Skin of body (tissue), 2 donors: ENCODE data around the gene CNP. TPM values are rescaled to one million over a fixed set of nuclear protein-coding genes. Genes with fewer than 3 reads are reported as not detected.
A peak's percentile ranks its signal among the peaks of the same experiment; 100 is the strongest.
"Not testable (repeated sequence)": the region's sequence is repeated elsewhere in the genome, so short reads cannot be mapped to it uniquely, and the experiment has no call there.

Source experiments
- DNase-seq: peaks from one replicate; lab custom pipeline; 2025; lab: John Stamatoyannopoulos, UW
- total RNA-seq: library from RNA; depleted of rRNA; stranded (reverse); fragments of >200 nt; gene quantifications from one replicate; pipeline ENCODE4 v1.2.3, GENCODE V29; 2014

CNP gene
- total RNA-seq, result 34.0 TPM

- peak; percentile 74 for DNase-seq
Measured at GRCh38 chr17:41966463-41967140, at the start of gene CNP. Gene CNP, plus strand, starts transcription at chr17:41966795. Its CDS starts 90 bp downstream, at chr17:41966885.

- peak; percentile 83 for DNase-seq
Measured at GRCh38 chr17:41917192-41917591, 49.4 kb upstream of the CNP start.

GRCh38 chr17:41917679-41918313 lies 48.8 kb upstream of the CNP start:
- peak; percentile 33 for DNase-seq

GRCh38 chr17:41918314-41919164 lies 48.1 kb upstream of the CNP start, which contains the start of gene ACLY:
Gene ACLY, minus strand, starts transcription at chr17:41918951. Its CDS starts 5,078 bp downstream, at chr17:41913873.
- peak; percentile 97 for DNase-seq

GRCh38 chr17:41919165-41919817 lies 47.3 kb upstream of the CNP start:
- DNase-seq, result no peak

GRCh38 chr17:41919840-41920579 lies 46.6 kb upstream of the CNP start:
- DNase-seq, result no peak

GRCh38 chr17:41920580-41920955 lies 46.0 kb upstream of the CNP start:
- DNase-seq, result no peak

GRCh38 chr17:41925991-41926590 lies 40.5 kb upstream of the CNP start:
- no peak for DNase-seq

- no peak for DNase-seq
Measured at GRCh38 chr17:41928693-41929251, 37.8 kb upstream of the CNP start.

- peak; percentile 97 for DNase-seq
Measured at GRCh38 chr17:41930009-41930832, 36.4 kb upstream of the CNP start, which contains the start of gene ODAD4. Gene ODAD4, plus strand, starts transcription at chr17:41930617. Its CDS starts 107 bp downstream, at chr17:41930724.

- DNase-seq, result not testable (repeated sequence)
Measured at GRCh38 chr17:41930833-41931156, 35.8 kb upstream of the CNP start.

GRCh38 chr17:41931715-41932114 lies 34.9 kb upstream of the CNP start:
- not testable (repeated sequence) for DNase-seq

- no peak for DNase-seq
Measured at GRCh38 chr17:41932816-41933389, 33.7 kb upstream of the CNP start.

- DNase-seq, result no peak
Measured at GRCh38 chr17:41935641-41936040, 31.0 kb upstream of the CNP start.

- DNase-seq, result no peak
Measured at GRCh38 chr17:41937970-41938954, 28.3 kb upstream of the CNP start.

GRCh38 chr17:41939044-41939692 lies 27.4 kb upstream of the CNP start:
- DNase-seq, result no peak

GRCh38 chr17:41939693-41940090 lies 26.9 kb upstream of the CNP start:
- DNase-seq, result no peak
